SK-N-SH treated with all-trans-retinoic acid at 6 μM for 48 hours (cell line): ENCODE data around the gene NUP210.

ENCODE experiments used
- ARNTL ChIP-seq: fragments of 450-650 bp; formaldehyde crosslinking; IDR thresholded peaks from 2 replicates; pipeline ENCODE4 v1.5.0; 2020; ENCODE audit warnings: low read depth, mild to moderate bottlenecking, moderate library complexity, borderline replicate concordance
- BACH2 ChIP-seq: fragments of 250-450 bp; sonication (Bioruptor Pico); IDR thresholded peaks from 2 replicates; pipeline ENCODE4 v1.9.0; 2021; ENCODE audit warnings: mild to moderate bottlenecking, borderline replicate concordance
- OSR1 ChIP-seq: fragments of 250-450 bp; sonication (Bioruptor Pico); IDR thresholded peaks from 2 replicates; pipeline ENCODE4 v1.8.0; 2022; ENCODE audit warnings: moderate library complexity, mild to moderate bottlenecking, inconsistent platforms
- PPARA ChIP-seq: fragments of 250-450 bp; sonication (Bioruptor Pico); IDR thresholded peaks from 2 replicates; pipeline ENCODE4 v1.5.0; 2020; ENCODE audit warnings: mild to moderate bottlenecking, borderline replicate concordance
- RARB ChIP-seq: fragments of 250-450 bp; sonication (Bioruptor Pico); IDR thresholded peaks from 2 replicates; pipeline ENCODE4 v1.8.0; 2021; ENCODE audit warnings: mild to moderate bottlenecking, moderate library complexity
- SNAI2 ChIP-seq: fragments of 250-450 bp; sonication (Bioruptor Pico); IDR thresholded peaks from 2 replicates; pipeline ENCODE4 v1.5.0; 2020; ENCODE audit warnings: mild to moderate bottlenecking, moderate library complexity
- ZC3H10 ChIP-seq: fragments of 250-450 bp; sonication (Bioruptor Pico); IDR thresholded peaks from 2 replicates; pipeline ENCODE4 v1.5.1; 2021; ENCODE audit warnings: mild to moderate bottlenecking, moderate library complexity
- ZNF565 ChIP-seq: fragments of 450-650 bp; formaldehyde crosslinking; conservative IDR thresholded peaks from 2 replicates; pipeline ENCODE4 v1.5.0; 2020; ENCODE audit warnings: low read depth, mild to moderate bottlenecking, moderate library complexity
- ZNF70 ChIP-seq: fragments of 450-650 bp; formaldehyde crosslinking; IDR thresholded peaks from 2 replicates; pipeline ENCODE4 v1.5.0; 2020; ENCODE audit warnings: mild to moderate bottlenecking, moderate library complexity
- ZNF8 ChIP-seq: fragments of 450-650 bp; formaldehyde crosslinking; IDR thresholded peaks from 2 replicates; pipeline ENCODE4 v1.5.0; 2020; ENCODE audit warnings: mild to moderate bottlenecking, moderate library complexity
- TF ChIP-seq, protein P1 (sequence below): fragments of 250-450 bp; sonication (Bioruptor Pico); IDR thresholded peaks from 2 replicates; pipeline ENCODE4 v1.5.1; 2020; ENCODE audit warnings: low read depth, mild to moderate bottlenecking, moderate library complexity
- TF ChIP-seq, protein P2 (sequence below): fragments of 250-450 bp; sonication (Bioruptor Pico); IDR thresholded peaks from 2 replicates; pipeline ENCODE4 v1.5.1; 2021; ENCODE audit warnings: mild to moderate bottlenecking, moderate library complexity
- TF ChIP-seq, protein P3 (sequence below): fragments of 250-450 bp; sonication (Bioruptor Pico); IDR thresholded peaks from 2 replicates; pipeline ENCODE4 v1.5.0; 2020; ENCODE audit warnings: mild to moderate bottlenecking, moderate library complexity
- TF ChIP-seq, protein P4 (sequence below): fragments of 250-450 bp; sonication (Bioruptor Pico); IDR thresholded peaks from 2 replicates; pipeline ENCODE4 v1.8.0; 2020; ENCODE audit warnings: mild to moderate bottlenecking, moderate library complexity, borderline replicate concordance

DNA sequence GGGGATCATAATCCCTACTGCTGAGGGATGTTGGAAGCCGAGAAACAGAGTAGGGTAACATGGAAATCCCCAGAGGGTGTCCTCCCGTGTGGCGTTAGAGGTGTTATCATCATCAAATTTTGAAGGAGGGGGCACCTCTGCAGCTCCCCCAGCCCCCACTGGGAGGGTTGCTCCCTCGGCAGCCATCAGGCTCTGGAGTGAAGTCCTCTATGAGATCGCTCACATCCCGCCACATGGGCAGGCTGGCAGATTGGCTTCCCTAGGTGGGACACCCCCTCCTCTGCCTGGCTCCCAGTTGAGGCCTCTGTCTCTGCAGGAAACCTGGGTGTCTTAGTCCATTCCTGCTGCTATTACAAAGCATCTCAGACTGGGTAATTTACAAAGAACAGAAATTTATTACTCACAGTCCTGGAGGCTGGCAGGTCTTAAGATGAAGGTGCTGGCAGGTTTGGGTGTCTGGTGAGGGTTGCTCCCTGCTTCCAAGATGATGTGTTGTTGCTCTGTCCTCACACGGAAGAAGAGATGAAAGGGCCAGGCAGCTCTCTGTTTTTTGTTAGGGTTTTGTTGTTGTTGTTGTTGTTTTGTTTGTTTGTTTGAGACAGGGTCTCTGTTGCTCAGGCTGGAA lies 120.5 kb downstream of the NUP210 start:
- no peak for TF ChIP-seq ZNF70 (CRISPR knock-in tag)
- TF ChIP-seq, protein P1, sequence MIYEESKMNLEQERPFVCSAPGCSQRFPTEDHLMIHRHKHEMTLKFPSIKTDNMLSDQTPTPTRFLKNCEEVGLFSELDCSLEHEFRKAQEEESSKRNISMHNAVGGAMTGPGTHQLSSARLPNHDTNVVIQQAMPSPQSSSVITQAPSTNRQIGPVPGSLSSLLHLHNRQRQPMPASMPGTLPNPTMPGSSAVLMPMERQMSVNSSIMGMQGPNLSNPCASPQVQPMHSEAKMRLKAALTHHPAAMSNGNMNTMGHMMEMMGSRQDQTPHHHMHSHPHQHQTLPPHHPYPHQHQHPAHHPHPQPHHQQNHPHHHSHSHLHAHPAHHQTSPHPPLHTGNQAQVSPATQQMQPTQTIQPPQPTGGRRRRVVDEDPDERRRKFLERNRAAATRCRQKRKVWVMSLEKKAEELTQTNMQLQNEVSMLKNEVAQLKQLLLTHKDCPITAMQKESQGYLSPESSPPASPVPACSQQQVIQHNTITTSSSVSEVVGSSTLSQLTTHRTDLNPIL (CRISPR knock-in tag), result no peak
- TF ChIP-seq, protein P2, sequence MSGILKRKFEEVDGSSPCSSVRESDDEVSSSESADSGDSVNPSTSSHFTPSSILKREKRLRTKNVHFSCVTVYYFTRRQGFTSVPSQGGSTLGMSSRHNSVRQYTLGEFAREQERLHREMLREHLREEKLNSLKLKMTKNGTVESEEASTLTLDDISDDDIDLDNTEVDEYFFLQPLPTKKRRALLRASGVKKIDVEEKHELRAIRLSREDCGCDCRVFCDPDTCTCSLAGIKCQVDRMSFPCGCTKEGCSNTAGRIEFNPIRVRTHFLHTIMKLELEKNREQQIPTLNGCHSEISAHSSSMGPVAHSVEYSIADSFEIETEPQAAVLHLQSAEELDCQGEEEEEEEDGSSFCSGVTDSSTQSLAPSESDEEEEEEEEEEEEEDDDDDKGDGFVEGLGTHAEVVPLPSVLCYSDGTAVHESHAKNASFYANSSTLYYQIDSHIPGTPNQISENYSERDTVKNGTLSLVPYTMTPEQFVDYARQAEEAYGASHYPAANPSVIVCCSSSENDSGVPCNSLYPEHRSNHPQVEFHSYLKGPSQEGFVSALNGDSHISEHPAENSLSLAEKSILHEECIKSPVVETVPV (CRISPR knock-in tag), result no peak
- TF ChIP-seq RARB (CRISPR knock-in tag), result no peak
- TF ChIP-seq PPARA (CRISPR knock-in tag), result no peak
- no peak for TF ChIP-seq ARNTL
- TF ChIP-seq BACH2 (CRISPR knock-in tag), result no peak
- no peak for TF ChIP-seq OSR1 (CRISPR knock-in tag)
- TF ChIP-seq SNAI2, result no peak
- TF ChIP-seq, protein P3, sequence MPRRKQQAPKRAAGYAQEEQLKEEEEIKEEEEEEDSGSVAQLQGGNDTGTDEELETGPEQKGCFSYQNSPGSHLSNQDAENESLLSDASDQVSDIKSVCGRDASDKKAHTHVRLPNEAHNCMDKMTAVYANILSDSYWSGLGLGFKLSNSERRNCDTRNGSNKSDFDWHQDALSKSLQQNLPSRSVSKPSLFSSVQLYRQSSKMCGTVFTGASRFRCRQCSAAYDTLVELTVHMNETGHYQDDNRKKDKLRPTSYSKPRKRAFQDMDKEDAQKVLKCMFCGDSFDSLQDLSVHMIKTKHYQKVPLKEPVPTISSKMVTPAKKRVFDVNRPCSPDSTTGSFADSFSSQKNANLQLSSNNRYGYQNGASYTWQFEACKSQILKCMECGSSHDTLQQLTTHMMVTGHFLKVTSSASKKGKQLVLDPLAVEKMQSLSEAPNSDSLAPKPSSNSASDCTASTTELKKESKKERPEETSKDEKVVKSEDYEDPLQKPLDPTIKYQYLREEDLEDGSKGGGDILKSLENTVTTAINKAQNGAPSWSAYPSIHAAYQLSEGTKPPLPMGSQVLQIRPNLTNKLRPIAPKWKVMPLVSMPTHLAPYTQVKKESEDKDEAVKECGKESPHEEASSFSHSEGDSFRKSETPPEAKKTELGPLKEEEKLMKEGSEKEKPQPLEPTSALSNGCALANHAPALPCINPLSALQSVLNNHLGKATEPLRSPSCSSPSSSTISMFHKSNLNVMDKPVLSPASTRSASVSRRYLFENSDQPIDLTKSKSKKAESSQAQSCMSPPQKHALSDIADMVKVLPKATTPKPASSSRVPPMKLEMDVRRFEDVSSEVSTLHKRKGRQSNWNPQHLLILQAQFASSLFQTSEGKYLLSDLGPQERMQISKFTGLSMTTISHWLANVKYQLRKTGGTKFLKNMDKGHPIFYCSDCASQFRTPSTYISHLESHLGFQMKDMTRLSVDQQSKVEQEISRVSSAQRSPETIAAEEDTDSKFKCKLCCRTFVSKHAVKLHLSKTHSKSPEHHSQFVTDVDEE (CRISPR knock-in tag), result no peak
- TF ChIP-seq, protein P4, sequence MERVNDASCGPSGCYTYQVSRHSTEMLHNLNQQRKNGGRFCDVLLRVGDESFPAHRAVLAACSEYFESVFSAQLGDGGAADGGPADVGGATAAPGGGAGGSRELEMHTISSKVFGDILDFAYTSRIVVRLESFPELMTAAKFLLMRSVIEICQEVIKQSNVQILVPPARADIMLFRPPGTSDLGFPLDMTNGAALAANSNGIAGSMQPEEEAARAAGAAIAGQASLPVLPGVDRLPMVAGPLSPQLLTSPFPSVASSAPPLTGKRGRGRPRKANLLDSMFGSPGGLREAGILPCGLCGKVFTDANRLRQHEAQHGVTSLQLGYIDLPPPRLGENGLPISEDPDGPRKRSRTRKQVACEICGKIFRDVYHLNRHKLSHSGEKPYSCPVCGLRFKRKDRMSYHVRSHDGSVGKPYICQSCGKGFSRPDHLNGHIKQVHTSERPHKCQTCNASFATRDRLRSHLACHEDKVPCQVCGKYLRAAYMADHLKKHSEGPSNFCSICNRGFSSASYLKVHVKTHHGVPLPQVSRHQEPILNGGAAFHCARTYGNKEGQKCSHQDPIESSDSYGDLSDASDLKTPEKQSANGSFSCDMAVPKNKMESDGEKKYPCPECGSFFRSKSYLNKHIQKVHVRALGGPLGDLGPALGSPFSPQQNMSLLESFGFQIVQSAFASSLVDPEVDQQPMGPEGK (CRISPR knock-in tag), result no peak
- TF ChIP-seq ZC3H10 (CRISPR knock-in tag), result no peak
- TF ChIP-seq ZNF565 (CRISPR knock-in tag), result no peak
- TF ChIP-seq ZNF8, result no peak
